ENCODE data around the gene RAB31.

- TF ChIP-seq POLR2A (IDR thresholded peaks at IDR 0.05) (no peak), CTCF (IDR thresholded peaks at IDR 0.05 in 8 of 11, conservative IDR thresholded peaks at IDR 0.05 in 3 of 11) (no peak), POLR2AphosphoS5 (IDR thresholded peaks at IDR 0.05) (no peak)
Measured at GRCh38 chr18:9811978-9812377, 103.9 kb downstream of the RAB31 start.
